ENCODE results near the gene SKA1.

Gene SKA1

GRCh38 chr18:50374753-50375391, at the start of gene SKA1:
Gene SKA1, plus strand, starts transcription at chr18:50375046. Its CDS starts 785 bp downstream, at chr18:50375831.
- peak; percentile 91 for DNase-seq

- DNase-seq = no peak
Measured at GRCh38 chr18:50327983-50328382, 46.9 kb upstream of the SKA1 start.

- DNase-seq = no peak
Measured at GRCh38 chr18:50330176-50330575, 44.7 kb upstream of the SKA1 start.

- DNase-seq = no peak
Measured at GRCh38 chr18:50331691-50332090, 43.2 kb upstream of the SKA1 start.

- DNase-seq = no peak
Measured at GRCh38 chr18:50334546-50335152, 40.2 kb upstream of the SKA1 start.

GRCh38 chr18:50338122-50338521, 36.7 kb upstream of the SKA1 start:
- DNase-seq = no peak

GRCh38 chr18:50338715-50339114, 36.1 kb upstream of the SKA1 start:
- no peak for DNase-seq

GRCh38 chr18:50340078-50340477, 34.8 kb upstream of the SKA1 start:
- DNase-seq = no peak

GRCh38 chr18:50341443-50341842, 33.4 kb upstream of the SKA1 start:
- DNase-seq = no peak

- DNase-seq = no peak
Measured at GRCh38 chr18:50350699-50351098, 24.1 kb upstream of the SKA1 start.

GRCh38 chr18:50356036-50356945, 18.6 kb upstream of the SKA1 start:
- DNase-seq = no peak

- no peak for DNase-seq
Measured at GRCh38 chr18:50358844-50359243, 16.0 kb upstream of the SKA1 start.

- no peak for DNase-seq
Measured at GRCh38 chr18:50359806-50360205, 15.0 kb upstream of the SKA1 start.

- DNase-seq = no peak
Measured at GRCh38 chr18:50360611-50361010, 14.2 kb upstream of the SKA1 start.

GRCh38 chr18:50369672-50370071, 5.2 kb upstream of the SKA1 start:
- DNase-seq = no peak

- no peak for DNase-seq
Measured at GRCh38 chr18:50372743-50373142, 2.1 kb upstream of the SKA1 start.

- DNase-seq = no peak
Measured at GRCh38 chr18:50373561-50374219, 1.2 kb upstream of the SKA1 start.

- DNase-seq = no peak
Measured at GRCh38 chr18:50374220-50374752, 560 bp upstream of the SKA1 start.

GRCh38 chr18:50377061-50377798, 2.4 kb downstream of the SKA1 start:
- DNase-seq = no peak

GRCh38 chr18:50388988-50389387, 14.1 kb downstream of the SKA1 start:
- no peak for DNase-seq

- DNase-seq = no peak
Measured at GRCh38 chr18:50393802-50394201, 19.0 kb downstream of the SKA1 start.

- DNase-seq = no peak
Measured at GRCh38 chr18:50395093-50395492, 20.2 kb downstream of the SKA1 start.

Data from CD4-positive, alpha-beta T cell treated with Interleukin-4 for 4 hours (primary cell).